GM18867 (cell line): ENCODE data around the gene TRIM42.

Experiments
- ATAC-seq: cut with Tn5 transposase; IDR thresholded peaks from one replicate; pipeline ENCODE4 v1.9.1; 2021; ENCODE audit warnings: mild to moderate bottlenecking, moderate library complexity; ENCODE audit not compliant: unreplicated experiment

TRIM42 gene

GRCh38 chr3:140709751-140710150 is 31.9 kb downstream of the TRIM42 start:
- ATAC-seq, result no peak

DNA sequence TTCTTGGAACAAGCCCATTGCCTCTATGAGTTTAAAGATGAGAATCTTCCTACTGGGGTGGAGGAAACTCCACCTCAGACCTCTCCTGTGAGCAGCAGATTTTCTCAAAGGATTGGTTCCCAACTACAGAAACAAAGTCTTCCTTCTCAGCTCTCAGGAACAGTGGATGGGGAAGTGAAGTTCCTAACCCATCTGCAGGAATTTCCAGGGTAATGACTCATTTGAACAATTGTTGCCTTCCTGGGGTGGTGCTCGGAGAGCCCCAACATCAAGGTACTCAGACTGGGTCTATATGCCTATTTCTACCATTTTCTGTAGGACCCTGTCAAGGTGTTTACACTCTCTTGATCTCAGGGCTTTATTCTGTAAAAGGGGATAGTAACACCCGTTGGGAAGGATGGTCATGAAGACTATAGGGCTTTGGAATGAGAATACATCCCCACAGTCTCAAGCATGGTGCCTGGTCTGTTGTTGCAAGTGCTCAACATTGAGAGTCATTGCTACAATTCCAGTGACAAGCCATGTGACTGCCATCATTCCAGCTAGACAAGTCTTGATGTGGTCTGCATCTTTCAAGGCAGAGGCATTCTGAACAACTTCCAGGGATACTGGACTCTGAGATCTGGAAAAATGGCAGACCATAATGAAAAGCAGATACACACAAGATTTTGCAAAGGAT is 33.0 kb downstream of the TRIM42 start:
- no peak for ATAC-seq

GRCh38 chr3:140711390-140712035 is 33.6 kb downstream of the TRIM42 start:
- ATAC-seq, result no peak

DNA sequence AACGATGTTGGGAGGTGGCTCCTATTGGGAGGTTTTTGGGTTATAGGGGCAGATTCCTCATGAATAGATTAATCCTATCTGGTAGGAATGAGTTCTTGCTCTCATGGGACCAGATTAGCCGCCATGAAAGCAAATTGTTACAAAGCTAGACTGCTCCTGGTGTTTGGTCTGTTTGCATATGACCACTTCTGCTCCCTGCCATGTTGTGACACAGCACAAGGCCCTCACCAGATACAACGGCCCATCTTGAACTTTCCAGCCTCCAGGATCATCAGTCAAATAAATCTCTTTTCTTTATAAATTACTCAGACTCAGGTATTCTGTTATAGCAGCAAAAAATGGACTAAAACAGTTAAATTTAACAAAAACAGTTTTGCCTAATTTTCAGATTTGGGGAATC is 34.4 kb downstream of the TRIM42 start:
- no peak for ATAC-seq

- no peak for ATAC-seq
These were observed 37.2 kb downstream of the TRIM42 start for GRCh38 chr3:140715035-140715434.

- ATAC-seq, result no peak
These were observed 40.1 kb downstream of the TRIM42 start for GRCh38 chr3:140717921-140718320.

DNA sequence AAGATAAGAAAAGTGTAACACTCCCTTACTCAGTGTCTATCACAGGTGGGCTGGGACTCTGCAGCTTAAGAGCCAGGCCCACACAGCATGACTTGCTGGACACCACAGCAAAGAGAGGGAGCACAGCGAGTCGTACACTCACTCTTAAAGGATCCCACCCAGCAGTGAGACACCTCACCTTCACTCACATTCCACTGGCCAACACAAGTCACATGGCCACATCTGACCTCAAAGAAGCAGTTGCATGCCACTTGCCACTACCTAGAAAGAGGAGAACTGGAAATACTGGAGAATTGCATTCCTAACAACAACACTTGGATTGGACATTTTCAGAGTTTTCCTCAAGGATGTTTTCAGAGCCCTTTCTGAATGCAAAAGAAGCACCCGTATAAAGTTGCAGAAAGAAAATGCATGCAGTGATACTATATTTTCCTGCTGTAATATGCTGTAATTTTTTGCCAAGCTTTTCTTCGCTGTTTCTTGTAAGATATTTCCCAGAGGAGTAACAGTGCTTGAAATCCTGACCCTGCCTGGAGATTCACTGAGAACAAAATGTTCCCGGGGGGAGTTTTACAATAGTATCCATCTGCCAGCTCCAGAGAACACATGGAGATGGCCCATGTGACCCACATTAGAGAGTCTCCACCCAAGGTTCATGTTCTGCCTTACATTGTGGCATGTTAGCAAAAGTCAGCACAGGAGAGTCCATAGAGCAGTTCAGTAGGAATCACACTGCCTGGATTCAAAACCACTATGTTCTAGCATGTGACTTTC is 42.2 kb downstream of the TRIM42 start:
- ATAC-seq, result no peak

GRCh38 chr3:140723576-140723975 is 45.7 kb downstream of the TRIM42 start:
- ATAC-seq, result no peak

- ATAC-seq, result peak; percentile 66
These were observed 47.3 kb downstream of the TRIM42 start for GRCh38 chr3:140724856-140725812.

DNA sequence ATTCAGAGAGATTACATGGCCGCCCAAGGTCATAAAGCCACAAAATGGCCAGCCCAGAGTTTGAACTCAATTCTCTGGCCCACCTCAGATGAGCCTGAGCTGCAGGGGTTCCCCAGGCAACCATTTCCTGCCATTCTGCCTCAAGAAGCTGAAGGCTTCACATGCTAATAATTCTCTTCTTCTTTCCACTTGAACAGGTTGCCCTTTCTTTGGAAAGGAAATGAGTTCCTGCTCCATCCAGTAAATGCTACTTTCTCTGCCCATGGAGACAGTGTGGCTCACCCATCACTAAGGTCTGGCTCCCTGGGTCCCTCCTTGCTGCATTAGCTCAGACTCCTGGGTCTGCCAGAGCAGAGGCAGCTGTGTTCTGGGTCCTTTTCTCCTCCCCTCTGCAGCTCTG is 48.2 kb downstream of the TRIM42 start:
- ATAC-seq, result no peak

DNA sequence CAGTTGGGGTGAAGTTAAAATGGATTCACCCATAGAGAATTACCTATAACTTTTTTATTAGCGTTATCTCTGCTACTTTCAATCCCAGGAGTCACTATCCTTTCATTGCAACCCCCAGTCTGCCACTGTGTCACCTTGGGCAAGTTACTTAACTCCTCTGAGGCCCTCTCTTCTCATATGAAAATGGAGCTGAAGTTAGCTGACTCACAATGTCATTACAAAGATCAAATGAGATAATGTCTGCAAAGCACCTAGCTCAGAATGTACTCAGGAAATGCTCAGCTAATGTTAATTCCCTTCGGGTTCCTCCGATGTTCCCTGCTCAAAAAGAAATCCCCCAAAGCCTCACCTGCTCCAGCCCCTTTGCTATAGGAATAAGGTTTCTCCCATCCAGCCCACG is 50.0 kb downstream of the TRIM42 start:
- ATAC-seq, result no peak

GRCh38 chr3:140731440-140732119 is 53.7 kb downstream of the TRIM42 start:
- ATAC-seq, result peak; percentile 96

- no peak for ATAC-seq
These were observed 55.8 kb downstream of the TRIM42 start for GRCh38 chr3:140733623-140734022.

DNA sequence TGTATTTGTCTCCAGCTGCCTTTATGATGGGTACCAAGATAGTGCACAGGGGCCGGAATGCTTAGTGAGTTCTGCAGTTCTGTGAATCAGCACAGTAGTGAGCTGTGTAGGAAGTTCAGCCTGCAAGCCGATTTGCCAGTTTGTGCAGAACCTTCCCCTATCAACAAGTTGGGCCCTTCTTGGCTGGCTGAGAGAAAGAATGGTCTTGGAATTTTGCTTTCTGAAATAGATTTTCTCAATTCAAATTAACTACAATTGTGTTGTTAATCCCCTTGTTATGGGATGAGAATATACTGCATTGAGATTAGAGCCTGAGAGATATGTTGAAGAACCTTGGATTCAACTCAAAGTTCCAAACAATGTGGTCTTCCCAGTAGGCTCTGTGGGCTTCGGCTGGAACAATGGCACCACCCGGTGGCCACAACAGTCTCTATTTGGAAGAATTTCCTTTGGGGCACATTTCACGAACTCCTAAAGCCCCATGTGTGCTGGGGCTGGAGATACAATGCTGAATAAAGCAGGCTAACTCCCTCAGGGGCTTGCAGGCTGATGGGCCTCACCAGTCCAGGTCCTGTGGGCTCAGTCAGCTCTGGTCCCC is 59.1 kb downstream of the TRIM42 start:
- no peak for ATAC-seq

GRCh38 chr3:140742116-140742515 is 64.3 kb downstream of the TRIM42 start:
- no peak for ATAC-seq

GRCh38 chr3:140748171-140748570 is 70.3 kb downstream of the TRIM42 start:
- no peak for ATAC-seq

DNA sequence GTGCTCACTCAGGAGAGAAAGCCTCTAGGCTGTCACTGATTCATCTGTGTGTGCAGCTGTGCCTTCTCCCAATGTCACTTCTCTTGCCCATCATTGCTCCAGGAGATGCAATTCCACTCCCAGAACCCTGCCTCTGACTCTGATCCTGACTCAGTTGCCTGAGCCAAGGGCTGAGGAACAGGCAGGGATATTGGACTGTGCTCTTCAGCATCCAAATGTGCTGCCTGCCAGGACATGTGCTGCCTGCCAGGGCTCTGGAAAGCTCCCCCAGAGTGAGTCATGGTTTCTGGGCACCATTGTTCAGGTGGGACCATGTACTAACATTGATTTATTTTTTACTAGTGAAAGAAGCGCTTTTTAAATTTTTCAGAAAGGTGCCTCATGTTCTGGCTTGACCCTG is 71.0 kb downstream of the TRIM42 start:
- ATAC-seq, result no peak
